ENCODE data around the gene CACNA1B. TPM values are rescaled to one million over a fixed set of nuclear protein-coding genes. Genes with fewer than 3 reads are reported as not detected.

The CACNA1B gene
- total RNA-seq, 1 donor from 2014 or later, result under 0.01 TPM

- DNase-seq (ENCODE audit: low spot score), result no peak
These were observed 106.4 kb downstream of the CACNA1B start for GRCh38 chr9:137984005-137984404.

DNA sequence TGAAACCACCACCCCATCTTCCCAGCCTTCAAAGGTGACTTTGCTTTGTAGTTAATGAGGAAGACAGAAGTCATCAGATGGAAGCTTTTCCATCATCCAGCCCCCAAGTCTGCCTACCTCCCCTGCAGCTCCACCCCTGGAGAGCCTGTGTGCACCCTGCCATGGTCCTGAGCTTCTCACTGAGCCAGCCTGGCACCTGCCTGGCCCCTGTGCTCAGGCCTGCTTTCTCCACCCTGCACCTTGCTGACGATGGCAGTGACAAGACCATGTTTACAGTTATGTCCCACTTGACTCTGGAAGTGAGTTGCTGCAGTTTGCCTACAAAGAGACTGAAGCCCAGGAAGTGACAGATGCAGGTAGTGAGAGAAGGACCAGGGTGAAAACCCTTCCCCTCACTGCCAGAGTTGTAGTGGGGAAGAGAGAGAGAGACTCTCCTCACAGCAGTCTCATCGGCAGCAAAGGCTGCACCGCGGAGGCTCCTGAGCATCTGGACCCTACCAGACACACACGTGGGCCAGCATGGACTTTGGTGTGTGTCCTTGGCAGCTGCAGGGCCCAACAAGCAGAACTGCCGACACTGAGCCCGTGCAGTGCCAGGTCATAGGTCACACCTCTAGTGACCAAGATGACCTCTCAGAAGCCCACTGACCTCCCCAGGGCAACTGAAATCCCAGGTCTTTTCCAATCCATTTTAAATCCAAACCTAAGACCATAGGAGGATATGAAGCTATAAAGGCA, 107.1 kb downstream of the CACNA1B start:
- no peak for DNase-seq (ENCODE audit: low spot score)

DNA sequence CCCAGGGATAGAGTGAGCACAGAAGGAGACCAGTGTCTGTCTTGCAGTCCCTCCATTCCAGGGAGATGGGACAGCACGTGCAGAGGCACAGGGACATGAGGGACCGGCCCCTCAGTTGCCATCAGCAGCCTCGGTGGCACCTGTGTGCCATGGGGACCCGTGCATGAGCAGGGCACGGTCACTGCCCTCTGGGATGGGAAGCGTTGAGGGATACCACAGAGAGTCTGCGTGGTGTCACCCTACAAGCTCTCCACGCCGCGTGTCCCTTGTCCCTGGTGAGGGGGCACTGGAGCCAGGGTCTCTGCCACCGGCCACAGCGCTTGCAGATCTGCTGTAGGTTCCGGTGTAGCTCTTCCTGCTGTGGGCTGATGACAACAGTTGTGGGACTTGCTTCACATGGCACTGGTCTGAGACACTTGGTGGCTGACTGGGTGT, 108.1 kb downstream of the CACNA1B start:
- no peak for DNase-seq (ENCODE audit: low spot score)

- DNase-seq (ENCODE audit: low spot score), result no peak
These were observed 108.9 kb downstream of the CACNA1B start for GRCh38 chr9:137986268-137987099.

- DNase-seq (ENCODE audit: low spot score), result no peak
These were observed 109.9 kb downstream of the CACNA1B start for GRCh38 chr9:137987244-137988030.

DNA sequence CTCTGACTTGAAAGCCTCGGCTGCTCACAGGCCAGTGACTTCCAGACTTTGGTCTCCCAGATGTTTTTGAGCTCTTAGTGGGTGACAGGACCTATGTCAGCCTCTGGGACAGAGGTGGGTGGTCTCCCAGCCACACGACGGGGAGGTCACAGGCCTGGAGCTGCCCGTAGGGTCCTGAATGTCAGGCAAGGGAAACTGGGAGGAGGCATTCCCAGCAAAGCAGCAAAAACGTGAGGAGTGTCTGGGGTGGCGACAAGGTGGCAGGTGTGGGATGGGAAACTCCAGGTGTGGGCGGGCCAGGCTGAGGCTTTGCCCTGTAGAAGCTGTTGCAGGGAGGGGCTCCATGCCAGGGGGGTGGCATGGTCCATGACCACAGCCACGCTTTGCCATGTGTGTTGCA, 110.5 kb downstream of the CACNA1B start:
- DNase-seq (ENCODE audit: low spot score), result no peak

- no peak for DNase-seq (ENCODE audit: low spot score)
These were observed 111.1 kb downstream of the CACNA1B start for GRCh38 chr9:137988701-137989100.

GRCh38 chr9:137989156-137989555, 111.6 kb downstream of the CACNA1B start:
- no peak for DNase-seq (ENCODE audit: low spot score)

DNA sequence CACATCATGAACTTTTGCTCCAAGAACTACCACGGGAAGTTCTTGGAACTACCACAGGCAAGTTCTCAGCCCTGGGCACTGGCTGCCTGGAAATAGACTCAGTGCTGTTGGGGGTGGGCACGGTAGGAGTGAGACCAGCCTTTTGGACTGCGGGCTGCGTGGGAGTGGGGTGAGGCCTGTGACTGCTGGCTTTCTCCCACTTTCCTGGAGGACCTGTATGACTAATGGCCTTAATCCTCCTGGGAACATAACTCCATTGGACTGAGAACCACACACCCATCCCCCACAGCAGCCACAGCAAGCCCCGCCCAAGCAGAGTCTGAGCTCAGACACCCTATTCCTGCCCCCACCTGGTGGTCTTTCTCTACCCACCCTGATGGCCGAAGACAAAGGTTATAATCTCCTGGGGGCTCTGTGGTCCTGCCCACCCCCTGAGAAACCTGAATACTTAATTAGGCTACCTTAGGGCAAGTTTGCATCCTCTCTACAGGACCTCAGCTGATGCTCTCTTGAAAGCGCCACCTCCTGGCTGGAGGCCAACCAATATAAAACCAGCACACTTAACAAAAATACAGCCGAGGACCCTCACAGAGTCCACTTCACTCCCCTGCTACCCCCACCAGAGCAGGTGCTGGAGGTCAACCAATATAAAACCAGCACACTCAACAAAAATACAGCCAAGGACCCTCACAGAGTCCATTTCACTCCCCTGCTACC, 112.6 kb downstream of the CACNA1B start:
- DNase-seq (ENCODE audit: low spot score), result no peak

DNA sequence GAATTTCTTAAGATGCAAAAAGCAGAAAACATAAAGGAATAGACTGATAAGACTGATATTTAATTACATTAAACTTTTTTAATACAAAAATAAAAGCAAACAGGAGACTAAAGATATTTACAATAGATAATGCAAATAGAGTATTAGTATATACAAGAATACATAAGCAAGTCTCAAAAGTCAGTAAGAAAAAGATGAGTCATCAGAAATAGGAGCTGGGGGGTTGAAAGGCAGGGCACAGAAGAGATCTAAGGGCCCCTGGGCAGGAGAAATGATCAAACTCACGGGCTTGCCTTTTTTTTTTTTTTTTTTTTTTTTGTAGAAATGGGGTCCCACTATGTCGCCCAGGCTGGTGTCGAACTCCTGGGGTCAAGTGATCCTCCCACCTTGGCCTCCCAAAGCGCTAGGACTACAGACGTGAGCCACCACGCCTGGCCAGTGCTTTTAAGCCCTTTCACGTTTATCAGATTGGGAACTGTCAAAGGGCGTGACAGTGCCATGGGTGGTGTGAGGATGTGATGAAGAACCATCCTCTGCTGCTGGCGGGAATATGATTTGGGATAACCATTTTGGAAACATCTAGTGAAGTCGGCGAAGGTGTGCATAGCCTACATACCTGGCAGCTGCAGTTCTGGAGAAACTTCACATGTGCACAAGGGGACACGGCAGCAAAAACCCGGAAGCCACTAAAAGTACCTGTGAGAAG, 126.1 kb downstream of the CACNA1B start:
- DNase-seq (ENCODE audit: low spot score), result no peak

GRCh38 chr9:138006576-138007233, 129.1 kb downstream of the CACNA1B start:
- DNase-seq (ENCODE audit: low spot score), result no peak

GRCh38 chr9:138007566-138007917, 130.0 kb downstream of the CACNA1B start:
- no peak for DNase-seq (ENCODE audit: low spot score)

DNA sequence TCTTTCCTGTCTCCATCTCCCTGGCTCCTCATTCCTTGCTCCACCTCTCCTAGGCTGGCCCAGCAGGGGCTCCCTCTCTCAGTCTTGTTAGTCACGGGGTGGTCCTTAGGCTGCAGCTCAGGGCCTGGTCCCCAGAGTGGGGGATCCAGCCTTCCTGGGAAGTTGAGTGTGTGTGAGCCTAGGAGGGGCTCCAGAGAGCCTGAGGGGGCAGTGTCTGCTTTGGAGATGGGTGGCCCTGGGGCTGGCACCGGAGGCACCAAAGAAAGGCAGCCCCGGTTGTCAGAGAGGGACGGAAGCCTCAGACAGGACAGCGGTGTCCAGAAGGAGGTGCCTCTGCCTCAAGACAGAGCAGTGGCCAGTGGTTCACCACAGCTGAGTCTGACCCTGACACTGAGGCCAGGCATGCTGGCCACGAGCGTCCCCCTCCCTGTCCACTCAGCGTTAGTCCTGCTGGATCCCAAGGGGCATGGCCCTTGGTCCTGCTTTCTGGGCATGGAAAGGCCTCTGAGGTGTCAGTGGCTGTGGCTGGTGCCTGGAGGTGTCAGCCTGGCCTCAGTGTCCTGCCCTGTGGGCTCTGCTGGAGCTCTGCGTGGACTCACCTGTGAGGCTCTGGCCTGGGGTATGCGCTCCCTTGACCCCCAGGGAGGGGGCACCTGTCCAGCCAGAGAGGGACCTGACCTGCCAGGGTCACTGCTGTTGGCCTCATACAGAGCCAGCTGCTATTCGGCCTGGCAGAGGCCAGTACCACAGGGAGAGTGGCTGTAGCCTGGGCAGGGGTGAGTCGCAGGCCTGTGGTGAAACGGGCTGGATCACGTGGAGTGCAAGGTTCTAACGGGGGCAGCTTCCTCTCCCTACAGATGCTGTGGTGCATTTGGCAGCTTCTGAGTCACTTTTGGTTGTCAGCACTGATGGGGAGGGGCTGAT, 130.6 kb downstream of the CACNA1B start:
- DNase-seq (ENCODE audit: low spot score), result no peak

GRCh38 chr9:138009016-138009802, 131.6 kb downstream of the CACNA1B start:
- no peak for DNase-seq (ENCODE audit: low spot score)

DNA sequence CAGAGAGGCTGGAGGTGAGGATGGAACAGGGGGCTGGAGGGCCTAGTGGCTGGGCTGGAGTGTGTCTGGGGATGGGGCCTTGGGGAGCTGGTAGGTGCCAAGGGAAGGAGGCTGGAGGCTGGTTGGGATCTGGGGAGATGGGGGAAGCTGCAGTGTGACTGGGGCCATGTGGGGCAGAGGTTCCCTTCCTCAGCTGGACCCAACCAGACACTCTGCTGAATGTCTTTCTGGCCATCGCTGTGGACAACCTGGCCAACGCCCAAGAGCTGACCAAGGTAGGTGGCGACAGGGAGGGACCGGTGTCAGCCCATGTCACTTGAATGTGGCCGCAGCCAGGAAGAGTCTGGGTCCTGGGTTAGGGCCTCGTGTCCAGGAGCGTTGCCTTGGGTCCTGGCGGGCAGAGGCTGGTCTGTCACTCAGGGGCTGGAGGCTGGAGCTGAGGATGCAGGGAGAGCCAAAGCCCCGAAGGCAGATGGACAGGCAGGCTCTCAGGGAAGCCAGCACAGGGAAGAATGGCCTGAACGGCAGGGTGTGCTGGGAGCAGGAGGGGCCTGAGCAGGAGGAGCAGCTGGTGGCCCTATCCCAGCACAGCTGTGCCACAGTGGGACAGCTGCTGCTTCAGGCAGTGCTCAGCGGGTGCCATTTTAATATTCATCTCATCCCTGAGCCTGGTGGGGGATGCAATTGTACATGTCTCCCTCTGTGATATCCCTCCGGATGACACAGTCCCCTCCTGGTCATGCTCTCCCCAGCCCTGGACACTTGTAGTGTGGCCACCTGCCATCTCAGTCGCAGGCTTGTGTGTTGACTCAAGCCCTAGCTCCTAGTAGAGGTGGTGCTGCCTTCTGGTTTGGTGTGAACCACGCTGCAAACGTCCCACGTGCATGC, 132.5 kb downstream of the CACNA1B start:
- no peak for DNase-seq (ENCODE audit: low spot score)

- no peak for DNase-seq (ENCODE audit: low spot score)
These were observed 133.3 kb downstream of the CACNA1B start for GRCh38 chr9:138010861-138011260.

GRCh38 chr9:138011951-138012500, 134.4 kb downstream of the CACNA1B start:
- DNase-seq (ENCODE audit: low spot score), result no peak

Data from umbilical cord (tissue), 2 donors.